HUES64 (cell line): ENCODE results near the gene FITM2. TPM values are rescaled to one million over a fixed set of nuclear protein-coding genes. Genes with fewer than 3 reads are reported as not detected.
A peak's percentile ranks its signal among the peaks of the same experiment; 100 is the strongest.

ENCODE experiments used
- H3K27ac ChIP-seq: 2 replicates; pipeline ENCODE4 v1.7.0; 2013; ENCODE audit warnings: low read depth, low read length, inconsistent platforms
- H3K27me3 ChIP-seq: 2 replicates; pipeline ENCODE4 v1.6.1; 2013; ENCODE audit warnings: mild to moderate bottlenecking, low read length; ENCODE audit not compliant: insufficient read depth
- H3K36me3 ChIP-seq: 2 replicates; pipeline ENCODE4 v1.6.1; 2013; ENCODE audit warnings: mild to moderate bottlenecking, low read length; ENCODE audit not compliant: insufficient read depth
- H3K4me1 ChIP-seq: 2 replicates; pipeline ENCODE4 v1.6.1; 2013; ENCODE audit warnings: mild to moderate bottlenecking, low read length, moderate library complexity; ENCODE audit not compliant: insufficient read depth
- H3K4me3 ChIP-seq: 2 replicates; pipeline ENCODE4 v1.5.1; 2013; ENCODE audit warnings: mild to moderate bottlenecking, low read length, moderate library complexity
- H3K9ac ChIP-seq: 2 replicates; pipeline ENCODE4 v1.6.1; 2013; ENCODE audit warnings: mild to moderate bottlenecking, low read depth, low read length
- H3K9me3 ChIP-seq: 2 replicates; pipeline ENCODE4 v1.6.1; 2013; ENCODE audit warnings: low read depth, low read length; ENCODE audit not compliant: insufficient read depth
- WGBS: fragments of 150-250, 120-280 bp; methylation state at CpG from one replicate; pipeline ENCODE4 v1.1.7; 2013; ENCODE audit warnings: missing lambda C conversion rate; 5-methylcytosine and 5-hydroxymethylcytosine counted together
- polyA plus RNA-seq, 2 experiments: library from polyadenylated mRNA; stranded (reverse); fragments of 50-300 nt; gene quantifications; one replicate each; pipeline ENCODE4 v1.2.3, GENCODE V29; 2013

The FITM2 gene, protein sequence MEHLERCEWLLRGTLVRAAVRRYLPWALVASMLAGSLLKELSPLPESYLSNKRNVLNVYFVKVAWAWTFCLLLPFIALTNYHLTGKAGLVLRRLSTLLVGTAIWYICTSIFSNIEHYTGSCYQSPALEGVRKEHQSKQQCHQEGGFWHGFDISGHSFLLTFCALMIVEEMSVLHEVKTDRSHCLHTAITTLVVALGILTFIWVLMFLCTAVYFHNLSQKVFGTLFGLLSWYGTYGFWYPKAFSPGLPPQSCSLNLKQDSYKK
- polyA plus RNA-seq (2013, experiment 1 of 2): 1.3 TPM
- polyA plus RNA-seq (2013, experiment 2 of 2): 1.6 TPM

DNA sequence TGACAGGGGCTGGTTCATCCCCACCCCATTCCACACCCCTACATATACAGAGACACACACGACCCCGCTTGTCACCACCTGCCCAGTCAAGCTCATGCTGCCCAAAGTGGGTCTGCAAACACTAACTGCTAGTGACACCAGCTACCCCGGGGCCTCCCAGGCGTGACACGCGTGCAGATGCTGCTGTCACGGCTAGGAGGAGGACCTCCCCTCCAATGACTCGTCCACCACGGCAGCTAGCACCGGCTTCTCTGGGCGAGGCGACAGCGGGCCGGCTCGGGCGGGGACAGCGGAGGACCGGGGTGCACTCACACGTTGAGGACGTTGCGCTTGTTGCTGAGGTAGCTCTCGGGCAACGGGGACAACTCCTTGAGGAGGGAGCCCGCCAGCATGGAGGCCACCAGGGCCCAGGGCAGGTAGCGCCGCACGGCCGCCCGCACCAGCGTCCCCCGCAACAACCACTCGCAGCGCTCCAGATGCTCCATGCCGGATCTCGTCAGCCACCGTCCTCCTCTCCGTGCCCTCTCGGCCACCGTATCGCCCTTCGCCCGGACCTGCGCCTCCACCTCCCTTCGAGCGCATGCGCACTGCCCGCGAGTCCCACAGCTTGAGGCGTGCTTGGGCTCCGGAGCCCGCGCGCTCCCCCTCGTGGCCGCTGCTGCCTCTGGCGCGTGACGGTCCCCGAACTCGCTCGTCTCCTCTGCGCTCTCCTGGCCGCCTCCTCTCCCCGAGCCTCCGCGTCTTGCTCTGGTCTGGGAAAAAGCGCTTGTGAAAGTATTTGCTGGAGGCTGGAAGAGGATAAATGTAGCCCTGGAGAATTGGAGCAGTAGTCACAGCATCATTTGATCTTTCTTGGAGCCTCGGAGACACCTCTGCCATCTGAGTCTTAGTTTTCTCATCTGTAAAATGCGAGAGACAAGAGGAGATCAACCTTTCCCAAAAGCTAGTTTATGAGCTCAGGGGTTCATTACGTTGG, at the start of gene FITM2:
Gene FITM2 (minus strand): TSS at position 539 of the 976 bp plus-strand sequence. CDS start 54 bp downstream, at position 485.
- no peaks in the 10 kb centered on the region for H3K4me1 ChIP-seq
- H3K9ac ChIP-seq: peak within 1 kb of the TSS; percentile 68
- no peak within 1 kb of the TSS for H3K27ac ChIP-seq
- H3K9me3 ChIP-seq: no peaks in the 10 kb centered on the region
- WGBS: 3% methylated on average over 70 of the region's 70 CpGs
- peaks cover 15% of the 10 kb centered on the region for H3K27me3 ChIP-seq
- H3K4me3 ChIP-seq: peak within 1 kb of the TSS; percentile 84
- no peaks in the 10 kb centered on the region for H3K36me3 ChIP-seq

DNA sequence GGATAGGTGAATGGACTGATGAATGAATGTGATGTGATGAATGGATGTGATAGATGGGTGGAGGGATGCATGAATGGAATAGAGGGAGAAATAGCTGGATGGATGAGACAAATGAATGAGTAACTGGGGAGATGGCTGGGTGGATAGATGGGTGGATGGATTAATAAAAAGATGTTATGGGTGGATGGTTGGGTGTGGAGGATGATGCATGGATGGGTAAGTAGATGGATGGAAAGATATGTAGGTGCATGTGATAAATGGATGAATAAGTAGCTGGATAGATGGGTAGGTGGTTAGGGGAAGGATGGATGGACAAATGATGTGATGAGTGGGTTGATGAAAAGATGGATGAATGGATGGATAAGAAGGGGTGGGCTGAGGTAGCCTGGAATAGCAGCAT, 49.2 kb upstream of the FITM2 start:
- Histone ChIP-seq H3K36me3 (no peaks in the 10 kb centered on the region), H3K4me3 (no peak overlapping the region), H3K27ac (no peak overlapping the region), H3K9me3 (no peaks in the 10 kb centered on the region), H3K9ac (no peak overlapping the region), H3K27me3 (no peaks in the 10 kb centered on the region), H3K4me1 (no peaks in the 10 kb centered on the region)

DNA sequence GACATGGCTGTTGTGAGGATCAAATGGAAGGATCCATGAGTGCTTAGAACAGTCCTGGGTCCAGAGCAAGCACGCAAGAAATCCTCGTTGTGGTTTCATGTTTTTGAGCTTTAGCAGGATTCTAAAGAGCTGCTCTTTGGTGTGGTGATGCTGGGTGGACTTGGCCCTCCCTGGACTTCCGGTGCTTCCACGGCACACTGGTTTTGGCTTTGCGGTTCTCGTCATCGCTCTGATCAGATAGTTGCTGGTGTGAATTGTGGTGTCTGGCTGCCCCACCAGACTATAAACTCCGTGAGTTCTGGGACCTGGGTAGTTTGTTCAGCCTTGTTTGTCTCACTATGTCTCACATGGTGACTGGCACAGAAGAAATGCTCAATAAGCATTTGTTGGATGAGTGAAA, 47.8 kb upstream of the FITM2 start:
- Histone ChIP-seq H3K27ac (no peak overlapping the region), H3K9me3 (no peaks in the 10 kb centered on the region), H3K4me1 (no peaks in the 10 kb centered on the region), H3K4me3 (no peak overlapping the region), H3K9ac (no peak overlapping the region), H3K36me3 (no peaks in the 10 kb centered on the region), H3K27me3 (no peaks in the 10 kb centered on the region)
- WGBS: 90% methylated on average over 8 of the region's 8 CpGs

DNA sequence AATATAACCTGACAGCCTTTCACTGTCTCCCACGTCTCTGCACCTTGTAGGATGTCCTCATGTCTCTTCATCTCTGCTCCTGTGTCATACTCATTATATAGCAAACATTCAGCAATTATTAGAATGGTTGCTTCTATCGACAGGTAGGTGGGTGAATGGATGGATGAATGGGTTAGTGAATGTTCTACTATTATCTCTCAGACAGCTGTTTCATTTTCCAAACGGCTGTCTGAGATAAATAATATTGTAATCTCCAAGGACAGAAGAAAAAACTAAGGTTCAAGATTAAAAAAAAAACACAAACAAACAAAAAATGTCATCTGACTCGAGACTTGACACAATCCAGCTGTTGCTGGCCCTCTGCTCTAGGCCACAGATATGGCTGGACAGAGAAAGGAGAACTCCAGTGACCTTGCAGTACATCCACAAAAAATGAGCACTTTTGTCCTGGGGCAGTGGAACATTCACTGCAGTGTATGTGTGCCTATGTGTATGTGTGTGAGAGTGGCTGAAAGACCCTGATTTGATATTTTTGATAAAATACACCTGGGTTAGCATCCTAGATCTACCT, 46.6 kb upstream of the FITM2 start:
- Histone ChIP-seq H3K9ac (no peak overlapping the region), H3K36me3 (no peaks in the 10 kb centered on the region), H3K9me3 (no peaks in the 10 kb centered on the region), H3K4me3 (no peak overlapping the region), H3K27ac (no peak overlapping the region), H3K4me1 (no peaks in the 10 kb centered on the region), H3K27me3 (no peaks in the 10 kb centered on the region)
- WGBS: 87% methylated on average over 2 of the region's 4 CpGs

DNA sequence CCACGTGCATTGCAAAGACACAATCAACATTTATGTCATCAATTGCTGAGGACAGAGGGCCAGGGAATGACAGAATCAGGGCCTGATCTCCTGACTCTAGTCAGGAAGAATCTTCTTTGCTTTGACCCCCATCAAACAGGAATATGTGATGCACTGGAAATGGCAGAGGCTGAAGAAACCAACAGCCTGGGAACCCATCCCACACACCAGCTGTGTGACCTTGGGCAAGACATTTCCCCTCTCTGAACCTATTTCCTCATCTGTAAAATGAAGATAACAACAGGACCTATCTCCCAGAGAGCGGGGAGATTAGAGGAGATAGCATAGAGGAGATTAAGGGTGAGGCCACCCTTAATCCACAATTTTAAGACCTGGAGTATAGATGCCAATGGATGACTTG, 46.0 kb upstream of the FITM2 start:
- no peaks in the 10 kb centered on the region for H3K4me1 ChIP-seq
- H3K27ac ChIP-seq: no peak overlapping the region
- H3K27me3 ChIP-seq: no peaks in the 10 kb centered on the region
- H3K9ac ChIP-seq: no peak overlapping the region
- H3K4me3 ChIP-seq: no peak overlapping the region
- 83% methylated on average over 1 of the region's 2 CpGs for WGBS
- no peaks in the 10 kb centered on the region for H3K9me3 ChIP-seq
- no peaks in the 10 kb centered on the region for H3K36me3 ChIP-seq

DNA sequence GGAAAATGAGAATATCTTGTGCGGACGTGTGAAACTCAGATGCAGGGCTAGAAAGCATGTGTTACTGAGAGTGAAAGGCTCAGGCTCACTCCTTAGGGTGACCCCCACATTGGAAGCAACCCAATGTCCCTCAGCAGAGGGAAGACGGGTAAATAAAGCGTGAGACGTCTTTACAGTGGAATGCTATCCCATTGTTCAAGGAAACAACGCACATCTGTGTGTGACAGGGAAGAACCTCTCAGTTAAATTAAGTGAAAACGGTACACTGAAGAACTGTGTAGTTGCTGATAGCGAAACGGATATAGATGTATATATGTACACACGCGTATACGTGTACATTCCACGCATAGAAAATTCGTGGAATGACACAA, 45.3 kb upstream of the FITM2 start:
- Histone ChIP-seq H3K9me3 (no peaks in the 10 kb centered on the region), H3K9ac (no peak overlapping the region), H3K4me1 (no peaks in the 10 kb centered on the region), H3K27ac (no peak overlapping the region), H3K36me3 (no peaks in the 10 kb centered on the region), H3K4me3 (no peak overlapping the region), H3K27me3 (no peaks in the 10 kb centered on the region)
- WGBS: 91% methylated on average over 14 of the region's 14 CpGs

DNA sequence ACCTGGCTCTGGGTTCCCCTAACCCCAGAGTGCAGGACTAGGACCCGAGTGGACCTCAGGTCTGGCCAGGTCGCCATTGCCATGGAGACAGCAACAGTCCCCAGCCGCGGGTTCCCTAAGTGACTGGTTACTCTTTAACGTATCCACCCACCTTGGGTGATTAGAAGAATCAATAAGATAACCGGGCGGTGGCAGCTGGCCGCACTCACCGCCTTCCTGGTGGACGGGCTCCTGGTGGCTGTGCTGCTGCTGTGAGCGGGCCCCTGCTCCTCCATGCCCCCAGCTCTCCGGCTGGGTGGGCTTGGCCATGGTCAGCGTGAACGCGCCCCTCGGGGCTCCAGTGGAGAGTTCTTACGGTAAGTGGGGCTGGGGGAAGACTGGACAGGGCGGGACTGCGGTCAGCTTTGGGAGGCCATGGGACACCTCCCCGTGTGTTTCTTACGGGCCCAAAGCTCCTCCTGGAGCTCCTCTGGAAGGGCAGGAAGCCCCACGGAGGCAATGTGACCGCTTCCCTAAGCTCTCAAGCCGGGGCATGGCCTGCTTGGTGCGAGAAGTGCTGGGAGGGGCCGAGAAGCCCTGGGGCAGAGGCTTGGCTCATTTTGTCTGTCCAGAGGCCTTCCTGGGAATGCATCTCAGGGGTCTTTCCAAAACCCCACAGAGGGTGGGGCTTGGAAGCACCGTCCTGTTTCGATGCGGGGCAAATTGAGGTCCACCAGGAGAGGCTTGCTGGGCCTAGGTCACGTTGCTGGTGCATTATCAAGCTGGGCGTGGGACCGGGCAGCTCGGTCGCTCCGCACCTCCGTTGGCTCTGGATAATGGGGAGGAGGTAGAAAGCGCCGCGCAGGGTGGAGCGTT, 44.7 kb upstream of the FITM2 start, which contains the start of gene HNF4A:
Gene HNF4A (plus strand): TSS at position 202 of the 855 bp plus-strand sequence. CDS start 106 bp downstream, at position 308.
- no peaks in the 10 kb centered on the region for H3K9me3 ChIP-seq
- no peak within 1 kb of the TSS; the same call in 1 of the 2 replicates for H3K9ac ChIP-seq
- H3K27ac ChIP-seq: no peak within 1 kb of the TSS
- no peak within 1 kb of the TSS for H3K4me3 ChIP-seq
- no peaks in the 10 kb centered on the region for H3K4me1 ChIP-seq
- 90% methylated on average over 40 of the region's 40 CpGs for WGBS
- no peaks in the 10 kb centered on the region for H3K27me3 ChIP-seq
- no peaks in the 10 kb centered on the region for H3K36me3 ChIP-seq

DNA sequence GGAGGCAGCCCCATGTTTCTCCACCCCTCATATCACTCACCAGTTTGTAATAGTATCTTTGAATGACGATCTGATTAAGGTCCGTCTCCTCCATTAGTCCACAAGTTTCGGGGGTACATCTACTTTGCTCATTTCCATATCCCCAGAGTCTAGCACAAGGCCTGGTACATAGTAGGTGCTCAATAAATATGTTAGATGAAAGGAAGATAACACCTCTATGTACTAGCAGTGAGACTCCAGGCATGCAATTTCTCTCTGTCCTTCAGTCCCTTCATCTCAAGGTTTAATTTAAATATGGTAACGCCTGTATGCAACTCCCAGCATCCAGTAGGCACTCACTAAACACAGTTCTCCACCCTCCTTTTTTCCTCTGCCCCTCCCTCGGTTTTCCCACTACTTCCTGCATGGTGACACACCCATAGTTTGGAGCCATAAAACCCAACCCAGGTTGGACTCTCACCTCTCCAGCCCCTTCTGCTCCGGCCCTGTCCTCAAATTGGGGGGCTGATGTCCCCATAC, 44.0 kb upstream of the FITM2 start:
- H3K4me1 ChIP-seq: no peaks in the 10 kb centered on the region
- no peaks in the 10 kb centered on the region for H3K9me3 ChIP-seq
- WGBS: 91% methylated on average over 6 of the region's 6 CpGs
- no peak overlapping the region for H3K9ac ChIP-seq
- H3K36me3 ChIP-seq: no peaks in the 10 kb centered on the region
- no peaks in the 10 kb centered on the region for H3K27me3 ChIP-seq
- no peak overlapping the region for H3K27ac ChIP-seq
- H3K4me3 ChIP-seq: no peak overlapping the region

DNA sequence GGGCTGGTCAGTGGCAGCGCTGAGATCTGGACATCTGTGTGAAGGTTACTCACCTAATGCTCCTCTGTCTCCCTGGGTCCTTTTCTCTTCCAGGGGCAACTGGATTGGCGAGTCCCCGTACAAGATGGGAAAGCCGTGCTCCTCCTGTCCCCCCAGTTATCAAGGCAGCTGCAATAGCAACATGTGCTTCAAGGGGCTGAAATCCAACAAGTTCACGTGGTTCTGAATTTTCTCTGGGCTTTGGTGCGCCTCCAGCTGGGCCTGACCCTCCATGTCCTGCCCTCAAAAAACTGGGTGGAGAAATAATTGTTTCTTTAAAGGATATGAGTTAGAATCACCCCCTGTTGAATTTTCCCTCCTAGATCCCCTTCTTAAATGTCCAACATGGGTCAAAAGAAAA, 39.6 kb upstream of the FITM2 start:
- Histone ChIP-seq H3K9ac (no peak overlapping the region), H3K27ac (no peak overlapping the region), H3K4me3 (no peak overlapping the region), H3K36me3 (no peaks in the 10 kb centered on the region), H3K27me3 (no peaks in the 10 kb centered on the region), H3K9me3 (no peaks in the 10 kb centered on the region), H3K4me1 (no peaks in the 10 kb centered on the region)
- WGBS: 92% methylated on average over 6 of the region's 6 CpGs

DNA sequence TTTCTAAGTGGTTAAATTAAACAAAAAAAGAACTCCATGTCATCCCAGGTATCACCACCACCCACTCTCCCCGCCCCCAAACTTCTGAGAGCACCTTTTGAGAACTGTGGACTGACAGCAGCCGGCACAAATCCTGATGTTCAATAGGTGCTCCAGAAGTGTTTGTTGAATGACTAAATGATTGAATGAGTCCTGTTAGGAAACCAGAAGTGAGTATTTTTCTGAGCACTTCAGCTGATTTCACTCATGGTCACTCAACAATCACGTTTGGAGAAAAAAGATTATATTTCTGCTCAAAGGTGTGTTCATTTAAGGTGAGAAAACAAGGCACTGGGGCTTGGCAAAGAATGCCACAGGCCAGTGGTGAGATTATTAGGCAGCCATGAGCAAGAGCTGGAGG, 38.3 kb upstream of the FITM2 start:
- Histone ChIP-seq H3K27ac (no peak overlapping the region), H3K27me3 (no peaks in the 10 kb centered on the region), H3K9ac (no peak overlapping the region), H3K36me3 (no peaks in the 10 kb centered on the region), H3K9me3 (no peaks in the 10 kb centered on the region), H3K4me3 (no peak overlapping the region), H3K4me1 (no peaks in the 10 kb centered on the region)
- WGBS: 88% methylated on average over 3 of the region's 3 CpGs
